Measurements from ENCODE around the gene THRA. TPM values are rescaled to one million over a fixed set of nuclear protein-coding genes. Genes with fewer than 3 reads are reported as not detected.

THRA gene
- total and polyA plus RNA-seq, 2 of the 8 experiments (the other 6 are each of a cell fraction or from before 2014, with no cell fraction given), result 6.4 to 10.2 TPM

GRCh38 chr17:40068917-40069750 is 6.4 kb downstream of the THRA start (continued):
- TF ChIP-seq ATF2 (IDR thresholded peaks at IDR 0.05; ENCODE audit: low read length) (no peak), SP1 (IDR thresholded peaks at IDR 0.05; ENCODE audit: low read depth, low read length) (0 out of 2 replicates have a peak, but pooled peaks have one; percentile 65), CTBP2 (IDR thresholded peaks at IDR 0.05; ENCODE audit: borderline replicate concordance, insufficient read depth, insufficient read length, low read length) (peak; percentile 70)

Measured in H1 (cell line).